NCI-H510A (cell line): ENCODE data around the gene LIPT2.

Source experiments
- DNase-seq: peaks from one replicate; lab custom pipeline; 2025; lab: John Stamatoyannopoulos, UW

LIPT2 gene

GRCh38 chr11:74465291-74465708, 28.2 kb downstream of the LIPT2 start:
- DNase-seq: no peak

GRCh38 chr11:74464746-74465145, 28.8 kb downstream of the LIPT2 start:
- DNase-seq: no peak

GRCh38 chr11:74463216-74463615, 30.3 kb downstream of the LIPT2 start:
- no peak for DNase-seq

GRCh38 chr11:74462631-74463030, 30.9 kb downstream of the LIPT2 start:
- no peak for DNase-seq

- no peak for DNase-seq
Measured at GRCh38 chr11:74462009-74462408, 31.5 kb downstream of the LIPT2 start.

- DNase-seq: no peak
Measured at GRCh38 chr11:74460481-74461154, 32.9 kb downstream of the LIPT2 start.

GRCh38 chr11:74460065-74460464, 33.5 kb downstream of the LIPT2 start:
- DNase-seq: no peak

- DNase-seq: no peak
Measured at GRCh38 chr11:74459584-74459983, 33.9 kb downstream of the LIPT2 start.

GRCh38 chr11:74457356-74457755, 36.2 kb downstream of the LIPT2 start:
- DNase-seq: no peak

GRCh38 chr11:74453373-74453975, 40.0 kb downstream of the LIPT2 start:
- DNase-seq: peak; percentile 26

- DNase-seq: no peak
Measured at GRCh38 chr11:74452366-74452765, 41.2 kb downstream of the LIPT2 start.

GRCh38 chr11:74450318-74450717, 43.2 kb downstream of the LIPT2 start:
- no peak for DNase-seq

GRCh38 chr11:74449369-74449931, 44.1 kb downstream of the LIPT2 start:
- DNase-seq: peak; percentile 63

- DNase-seq: no peak
Measured at GRCh38 chr11:74447720-74448119, 45.8 kb downstream of the LIPT2 start.

GRCh38 chr11:74446532-74446938, 47.0 kb downstream of the LIPT2 start:
- no peak for DNase-seq

GRCh38 chr11:74444173-74444826, 49.2 kb downstream of the LIPT2 start:
- DNase-seq: peak; percentile 15

GRCh38 chr11:74443071-74443864, 50.3 kb downstream of the LIPT2 start:
- peak; percentile 24 for DNase-seq

GRCh38 chr11:74442636-74443035, 50.9 kb downstream of the LIPT2 start:
- DNase-seq: no peak
